Vagina (tissue), 2 donors: ENCODE data around the gene PPP2R5E.

Experiments
- CTCF ChIP-seq, 3 experiments: fragments of 450-650 bp in 2 of 3; fragments of 200-600 bp in 1 of 3; sonication (generic) in 1 of 3; IDR thresholded peaks; one replicate each; pipeline ENCODE4 v1.5.1; 2017 to 2019; ENCODE audit warnings: antibody characterized with exemption in 3 of 3, mild to moderate bottlenecking in 2 of 3, moderate library complexity in 2 of 3
- POLR2A ChIP-seq, 2 donors: fragments of 450-650 bp; IDR thresholded peaks; one replicate each; pipeline ENCODE4 v1.6.1; 2017; ENCODE audit warnings: antibody characterized with exemption in 2 of 2, mild to moderate bottlenecking in 2 of 2, moderate library complexity in 2 of 2

GRCh38 chr14:63478437-63478852 lies 64.7 kb downstream of the PPP2R5E start:
- TF ChIP-seq CTCF (IDR thresholded peaks at IDR 0.05), result no peak
- no peak for TF ChIP-seq POLR2A (IDR thresholded peaks at IDR 0.05)
